ENCODE results near the gene FMNL3.
A peak's percentile ranks its signal among the peaks of the same experiment; 100 is the strongest.

- TF ChIP-seq CTCF (IDR thresholded peaks at IDR 0.05), result peak; percentile 97 to 99 (median 97)
- peak; percentile 97 to 100 for TF ChIP-seq POLR2AphosphoS5 (IDR thresholded peaks at IDR 0.05)
- TF ChIP-seq EP300 (IDR thresholded peaks at IDR 0.05), result no peak
These were observed 34.0 kb upstream of the FMNL3 start, which contains the start of gene TMBIM6 for GRCh38 chr12:49740930-49741881.

Measured in esophagus muscularis mucosa (tissue), 4 donors.